Measurements from ENCODE around the gene FCN3.

The FCN3 gene

DNA sequence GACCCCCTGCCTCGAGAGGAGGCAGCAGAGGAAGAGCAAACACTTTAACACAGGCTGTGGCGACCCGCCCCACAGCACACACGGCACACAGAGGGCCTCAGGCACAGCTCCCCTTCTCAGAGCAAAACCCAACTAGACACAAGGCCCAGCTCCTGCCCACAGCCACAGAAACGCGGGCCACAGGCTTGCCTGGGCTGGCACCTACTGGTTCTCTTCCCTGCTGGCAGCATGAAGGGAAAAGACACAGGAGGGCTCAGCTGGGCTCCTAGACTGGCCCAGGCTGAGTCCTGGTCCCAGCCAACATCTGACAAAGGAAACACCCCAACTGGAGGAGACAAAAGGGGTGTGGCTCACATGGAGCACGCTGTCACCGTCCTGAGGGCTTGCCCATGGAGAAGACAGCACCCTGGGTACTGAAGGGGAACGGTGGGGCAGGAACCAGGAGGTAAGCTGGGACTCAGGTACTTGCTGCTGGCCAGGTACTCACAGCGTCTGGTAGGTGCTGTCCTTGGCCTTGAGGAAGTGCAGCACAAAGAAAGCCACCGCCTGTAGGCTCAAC is 5.0 kb upstream of the FCN3 start:
- DNase-seq, result no peak

DNA sequence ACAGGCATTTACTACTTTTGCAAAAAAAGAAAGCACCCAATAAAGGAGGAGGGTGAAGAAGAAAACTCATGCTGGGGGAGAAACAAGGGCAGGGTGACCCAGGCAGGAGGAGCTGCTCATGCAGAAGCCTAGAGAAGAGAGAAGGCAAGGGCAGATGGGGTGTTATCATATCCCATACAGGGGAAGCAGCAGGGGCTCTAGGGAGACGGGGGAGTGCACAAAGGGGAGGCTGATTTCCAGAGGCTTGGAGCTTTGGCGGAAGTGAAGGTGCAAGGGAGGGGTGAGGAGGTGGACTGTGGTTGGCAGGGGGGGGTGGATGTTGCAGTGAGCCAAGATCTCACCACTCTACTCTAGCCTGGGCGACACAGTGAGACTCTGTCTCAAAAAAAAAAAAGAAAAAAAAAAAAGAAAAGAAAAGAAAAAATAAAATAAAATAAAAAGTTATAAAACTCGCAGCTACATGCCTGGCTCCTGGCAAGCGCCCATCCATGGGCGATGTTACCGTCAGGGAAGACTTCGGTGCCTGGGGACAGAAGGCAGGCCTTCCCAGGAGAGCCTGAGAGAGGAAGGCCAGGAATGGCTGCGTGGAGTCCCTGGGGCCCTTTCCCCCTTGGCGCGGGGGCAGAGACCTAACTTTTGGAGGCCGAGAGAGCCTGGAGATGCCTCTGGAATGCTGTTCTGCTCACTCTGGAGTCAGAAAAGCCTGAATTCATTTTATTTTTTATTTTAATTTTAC is 3.3 kb upstream of the FCN3 start:
- no peak for DNase-seq

DNA sequence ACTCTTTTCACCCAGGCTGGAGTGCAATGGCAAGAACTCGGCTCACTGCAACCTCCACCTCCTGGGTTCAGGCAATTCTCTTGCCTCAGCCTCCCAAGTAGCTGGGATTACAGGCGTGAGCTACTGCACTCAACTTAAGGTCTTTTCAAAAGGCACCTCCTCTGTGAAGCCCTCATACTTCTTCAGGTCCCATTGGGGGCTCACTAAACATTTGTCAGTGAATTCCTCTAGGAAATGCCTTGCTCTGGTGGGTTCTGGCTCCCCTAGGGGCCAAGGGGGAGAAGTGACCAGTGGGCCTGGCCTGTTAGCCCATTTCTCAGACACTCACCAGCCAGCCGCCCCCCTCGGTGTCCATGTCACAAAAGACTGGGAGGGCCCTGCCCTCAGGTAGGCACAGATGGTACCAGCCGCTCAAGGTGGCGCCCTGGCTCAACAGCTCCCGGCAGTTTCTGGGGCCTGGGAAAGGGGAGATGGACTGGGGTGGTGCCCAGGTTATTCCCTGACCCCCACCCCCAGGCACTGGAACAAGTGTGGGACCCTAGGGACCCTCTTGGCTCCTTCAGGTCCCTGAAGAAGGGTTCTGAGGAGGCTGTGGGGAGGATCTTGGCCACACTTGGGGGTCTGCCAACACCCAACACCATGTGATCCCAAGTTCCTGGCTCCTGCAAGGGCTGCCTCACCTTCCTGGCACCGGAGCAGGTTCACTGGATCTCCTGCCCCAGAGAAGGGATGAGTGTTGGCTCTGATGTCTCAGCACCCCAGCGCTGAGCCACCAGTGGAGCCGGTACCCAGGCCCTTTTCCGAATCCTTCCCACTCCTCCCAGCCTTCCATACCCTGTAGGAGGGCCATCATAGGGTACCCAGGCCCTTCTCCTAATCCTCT is 1.6 kb downstream of the FCN3 start:
- no peak for DNase-seq

DNA sequence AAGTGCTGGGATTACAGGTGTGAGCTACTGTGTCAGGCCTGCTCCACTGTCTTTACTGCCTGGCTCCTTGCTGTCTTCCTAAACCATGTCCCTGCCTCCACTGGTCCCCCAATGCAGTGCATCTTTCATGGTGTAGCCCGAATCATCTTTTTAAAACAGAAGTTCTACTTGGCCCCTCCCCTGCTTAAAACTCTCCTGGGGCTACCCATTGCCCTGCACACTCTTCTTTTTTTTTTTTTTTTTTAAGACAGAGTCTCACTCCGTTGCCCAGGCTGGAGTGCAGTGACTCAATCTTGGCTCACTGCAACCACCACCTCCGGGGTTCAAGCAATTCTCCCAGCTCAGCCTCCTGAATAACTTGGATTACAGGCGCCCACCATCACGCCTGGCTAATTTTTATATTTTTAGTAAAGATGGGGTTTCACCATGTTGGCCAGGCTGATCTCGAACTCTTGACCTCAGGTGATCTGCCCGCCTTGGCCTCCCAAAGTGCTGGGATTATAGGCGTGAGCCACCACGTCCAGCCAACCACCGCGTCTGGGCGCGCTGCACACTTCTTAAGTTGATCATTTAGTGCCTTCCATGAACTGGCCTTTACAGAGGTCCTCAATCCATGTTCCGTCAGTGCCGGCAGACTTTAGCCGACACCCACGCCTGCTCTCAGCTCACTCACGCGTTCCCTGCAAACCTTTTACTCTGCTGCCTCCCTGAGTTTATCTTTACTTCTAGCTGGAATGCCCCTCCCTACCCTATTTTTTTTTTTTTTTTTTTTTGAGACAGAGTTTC is 2.4 kb downstream of the FCN3 start:
- no peak for DNase-seq

DNA sequence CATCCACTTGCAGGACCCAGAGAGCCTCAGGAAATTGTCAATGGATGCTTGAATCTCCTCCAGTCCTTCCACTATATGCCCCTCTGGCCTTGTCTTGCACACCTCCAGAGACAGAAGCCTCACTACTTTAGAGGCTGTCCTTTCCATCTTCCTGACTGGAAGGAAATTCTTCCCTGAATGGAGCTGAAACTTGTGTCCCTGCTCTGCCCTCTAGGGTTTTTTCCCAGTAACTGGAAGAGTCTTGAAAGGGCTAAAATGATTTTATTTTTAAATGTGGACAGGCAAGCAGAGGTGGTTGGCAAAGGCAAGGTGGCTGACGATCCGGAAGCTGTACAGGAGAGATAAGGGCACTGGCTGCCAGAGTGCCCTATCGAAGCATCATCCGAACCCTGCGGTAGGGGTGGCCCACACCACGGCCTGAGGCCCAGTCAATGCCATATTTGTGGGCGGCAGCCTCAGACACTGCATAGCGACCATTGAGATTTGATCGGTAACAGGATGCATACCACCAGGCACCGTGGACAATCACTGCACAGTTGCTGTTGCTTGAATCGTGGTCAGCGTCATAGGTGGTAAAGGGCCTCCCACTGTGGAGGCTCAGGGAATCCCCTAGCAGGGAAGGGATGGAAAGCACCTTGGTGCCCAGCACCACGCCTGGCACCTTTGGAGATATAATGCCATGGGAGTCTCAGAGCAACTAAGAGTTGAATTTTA is 5.6 kb downstream of the FCN3 start:
- no peak for DNase-seq

DNA sequence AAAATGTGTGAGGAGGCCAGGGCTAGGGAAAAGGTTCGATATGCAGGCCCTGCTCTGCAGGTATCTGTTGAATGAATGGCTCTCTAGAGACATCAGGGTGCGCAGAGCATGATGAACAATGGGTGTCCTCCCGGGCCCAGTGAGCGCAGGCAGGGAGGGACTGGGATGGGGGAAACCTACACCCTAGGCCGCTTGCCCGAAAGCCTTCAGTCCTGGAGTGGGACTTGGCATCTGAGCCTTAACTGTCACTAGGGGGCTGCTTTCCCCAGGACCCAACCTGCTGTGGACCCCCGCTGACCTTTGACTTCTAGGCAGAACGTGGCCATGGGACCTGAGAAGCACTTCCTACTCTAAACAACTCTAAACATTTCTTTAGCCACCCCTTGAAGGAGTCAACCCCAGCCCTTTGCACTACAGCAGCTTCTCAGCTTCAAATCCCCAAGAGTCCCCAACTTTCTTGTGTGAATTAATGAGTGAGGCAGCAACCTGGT is 7.4 kb downstream of the FCN3 start:
- DNase-seq, result no peak

DNA sequence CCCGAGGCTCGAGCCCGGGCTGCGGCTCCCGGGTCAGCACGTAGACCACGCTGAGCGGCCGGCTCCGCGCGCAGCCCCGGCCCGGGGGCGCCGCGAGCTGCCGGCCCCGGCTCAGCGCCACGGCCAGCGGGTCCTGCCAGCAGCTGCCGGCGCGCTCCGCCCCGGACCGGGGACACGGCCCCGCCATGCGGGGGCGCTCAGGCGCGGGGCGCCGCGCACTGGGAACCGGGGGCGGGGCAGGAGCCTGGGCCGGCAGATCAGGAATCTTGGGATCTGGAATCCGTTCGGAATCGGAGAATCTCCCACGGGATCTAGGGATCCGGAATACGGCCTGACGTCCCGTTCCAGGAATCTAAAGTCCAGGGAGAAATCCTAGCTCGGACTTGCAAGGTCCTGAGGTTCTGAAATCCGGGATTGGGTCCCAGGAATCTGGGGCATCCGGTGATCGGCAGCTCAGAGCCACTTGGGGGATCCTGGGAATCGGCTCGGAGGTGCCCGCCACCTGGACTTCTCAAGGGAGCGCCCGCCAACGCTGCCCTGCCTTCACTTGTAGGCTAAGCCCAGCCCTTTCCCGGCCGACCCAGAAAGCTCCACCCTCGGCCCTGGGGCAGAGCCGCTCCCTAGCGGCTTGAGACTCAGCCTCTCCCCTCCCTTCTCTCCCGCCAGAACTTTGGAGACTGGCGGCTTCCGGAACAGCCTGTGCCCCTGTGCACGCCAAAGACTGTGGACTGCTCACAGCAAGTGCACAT is 8.0 kb downstream of the FCN3 start, which contains the start of gene MAP3K6:
Gene MAP3K6 (minus strand): TSS at position 551 of the 749 bp plus-strand sequence. CDS start 364 bp downstream, at position 187.
- peak; percentile 32 for DNase-seq

DNA sequence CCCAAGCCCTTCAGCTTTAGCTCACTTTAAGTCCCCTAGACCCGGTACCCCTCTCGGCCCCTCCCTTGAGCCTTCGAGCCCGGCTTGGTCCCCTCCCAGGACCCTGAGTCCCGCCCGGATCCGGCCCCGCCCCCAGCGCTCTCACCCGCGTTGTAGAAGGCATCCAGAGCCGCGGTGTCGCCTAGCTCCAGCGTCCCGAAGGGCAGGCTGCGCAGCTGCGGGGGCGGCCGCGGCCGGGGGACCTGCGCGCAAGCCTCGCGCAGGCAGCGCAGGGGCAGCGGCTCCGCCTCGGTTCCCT is 8.6 kb downstream of the FCN3 start:
- peak; percentile 50 for DNase-seq

DNA sequence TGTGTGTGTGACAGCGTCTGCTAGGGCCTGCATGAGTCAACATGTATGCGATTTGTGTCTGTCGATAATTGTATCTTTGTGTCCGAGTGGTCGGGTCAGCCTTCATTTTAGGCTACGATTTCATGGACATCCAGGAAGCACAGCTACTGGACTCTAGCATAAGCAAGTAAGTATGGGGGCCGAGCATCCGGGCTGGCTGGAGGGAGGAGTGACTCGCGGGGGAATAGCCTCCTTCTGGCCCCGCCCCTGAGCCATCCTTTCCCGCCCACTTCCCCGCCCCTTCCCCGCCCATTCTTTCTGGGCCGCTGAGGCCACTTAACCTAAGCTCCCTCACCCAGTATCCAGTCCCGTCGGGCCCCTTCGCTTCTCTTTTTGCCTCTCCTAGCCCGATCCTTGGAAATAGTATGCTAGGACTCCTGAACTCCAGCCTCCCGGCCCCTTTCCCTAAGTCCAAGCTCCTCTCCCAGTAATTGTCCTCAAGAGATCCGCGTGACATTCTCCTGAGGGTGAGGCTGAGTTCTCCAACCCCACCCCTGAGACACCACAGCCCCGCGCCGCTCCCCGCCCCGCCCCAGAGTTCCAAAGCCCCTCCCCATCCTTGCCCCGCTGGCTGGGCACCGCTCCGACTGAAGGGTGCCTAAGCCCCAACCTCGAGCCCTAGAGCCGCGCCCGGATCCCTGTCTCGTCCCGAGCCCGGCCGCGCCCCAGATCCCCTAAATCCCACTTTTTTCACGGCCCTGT is 9.1 kb downstream of the FCN3 start:
- DNase-seq, result peak; percentile 55

DNA sequence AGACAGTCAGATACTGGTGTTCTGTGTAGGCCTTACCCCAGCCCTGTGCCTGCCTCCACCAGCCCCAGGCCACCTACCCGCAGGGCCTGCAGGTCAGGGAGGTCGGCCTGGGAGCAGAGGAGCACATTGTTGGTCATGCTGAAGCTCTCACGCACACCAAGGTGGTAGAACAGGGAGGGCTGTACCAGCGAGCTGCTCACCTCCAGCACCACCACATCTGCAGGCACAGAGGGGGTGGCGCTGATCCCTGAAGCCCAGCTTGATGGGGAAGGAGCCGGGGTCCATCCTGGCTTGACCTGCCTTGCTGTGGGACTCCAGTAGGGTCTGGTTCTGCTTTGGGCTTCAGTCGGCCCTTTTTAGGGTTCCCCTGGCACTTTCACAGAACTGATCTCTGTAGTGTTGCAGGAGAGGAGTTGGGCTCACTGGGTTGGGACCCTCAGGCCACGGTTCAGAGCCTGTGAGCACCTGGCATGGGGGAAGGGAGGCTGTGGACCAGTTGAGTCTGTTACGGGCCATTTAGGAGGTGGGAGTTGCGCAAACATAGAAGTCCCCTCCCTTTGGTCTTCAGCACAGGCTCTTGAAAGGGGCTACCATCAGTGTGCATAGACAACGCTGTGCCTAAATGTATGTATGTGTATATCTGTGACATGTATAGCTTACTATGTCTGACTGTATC is 9.8 kb downstream of the FCN3 start:
- DNase-seq, result no peak

DNA sequence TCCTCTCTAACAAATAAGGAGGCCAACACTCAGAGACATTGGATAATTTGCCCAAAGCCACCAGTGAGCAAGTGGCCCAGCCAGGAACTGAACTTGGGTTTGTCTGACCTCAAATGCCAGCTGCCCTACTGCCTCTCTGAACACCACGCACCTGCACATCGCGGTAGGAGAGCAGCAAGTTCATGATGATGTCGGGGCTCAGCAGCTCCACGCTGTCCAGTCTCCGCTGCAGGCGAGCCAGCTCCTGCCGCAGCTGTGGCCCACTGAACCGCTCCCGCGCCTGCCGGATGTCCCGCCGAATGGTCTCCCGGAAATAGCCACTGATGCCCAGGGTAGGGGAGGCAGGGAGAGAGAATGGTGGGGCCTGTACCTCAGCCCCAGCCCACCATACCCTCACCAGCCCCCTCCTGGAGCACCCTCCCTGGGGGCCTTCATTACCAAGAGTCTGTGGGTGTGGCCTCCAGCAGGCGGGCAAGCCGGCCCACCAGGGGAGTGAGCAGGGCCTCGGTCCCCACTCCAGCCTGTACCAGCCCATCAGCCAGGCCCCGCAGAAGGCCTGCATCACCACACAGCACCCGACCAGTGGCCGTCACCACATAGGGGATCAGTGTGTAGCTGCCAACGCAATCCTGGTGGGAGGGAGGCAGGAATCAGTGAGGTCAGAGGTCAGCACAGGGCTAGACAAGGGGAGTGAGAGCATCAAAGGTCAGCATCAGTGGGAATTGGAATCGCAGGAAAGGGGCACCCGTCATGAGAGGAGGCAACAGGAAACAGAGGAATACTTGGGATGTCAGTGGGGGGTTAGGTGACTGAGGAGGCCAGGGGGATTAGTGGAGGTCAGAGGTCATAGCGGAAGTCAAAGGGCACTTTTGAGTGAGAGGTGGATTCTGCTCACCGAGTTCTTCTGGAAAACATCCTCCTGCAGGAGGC is 10.6 kb downstream of the FCN3 start:
- no peak for DNase-seq

DNA sequence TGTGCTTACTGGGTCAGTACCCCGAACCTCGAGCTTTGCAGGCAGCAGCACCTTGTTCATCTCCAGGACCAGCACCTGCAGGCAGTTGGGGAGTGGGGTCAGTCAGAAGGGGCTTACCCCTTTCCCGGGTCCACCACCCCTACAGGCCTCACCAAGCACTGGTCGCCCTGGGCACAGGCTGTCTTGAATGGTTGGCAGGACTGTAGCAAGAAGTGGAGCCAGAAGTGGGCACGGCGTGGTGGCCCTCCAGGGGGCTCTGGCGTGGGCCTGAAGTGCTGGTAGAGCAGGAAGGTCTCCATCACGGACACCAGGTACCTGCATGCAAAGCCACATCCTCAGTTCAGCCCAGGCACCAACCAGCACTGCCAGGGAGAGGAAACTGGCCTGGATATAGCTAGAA is 13.1 kb downstream of the FCN3 start:
- no peak for DNase-seq

DNA sequence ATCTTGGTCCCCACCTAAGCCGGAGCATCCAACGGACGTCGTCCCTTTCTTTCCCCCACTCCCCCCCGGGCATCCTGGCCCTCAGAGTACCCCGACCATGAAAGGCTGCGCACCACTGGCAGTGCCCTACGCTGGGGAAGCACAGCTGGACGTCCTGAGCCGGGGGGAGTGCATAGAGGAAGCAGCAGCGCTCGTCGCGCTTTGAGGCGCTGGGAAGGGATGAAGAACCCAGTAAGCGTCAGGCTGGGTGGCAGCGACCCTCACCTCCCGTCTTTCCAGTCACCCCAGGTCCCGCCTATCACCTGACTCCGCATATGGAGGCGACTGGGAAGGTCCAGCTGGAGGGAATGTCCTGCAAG is 13.6 kb downstream of the FCN3 start:
- no peak for DNase-seq

DNA sequence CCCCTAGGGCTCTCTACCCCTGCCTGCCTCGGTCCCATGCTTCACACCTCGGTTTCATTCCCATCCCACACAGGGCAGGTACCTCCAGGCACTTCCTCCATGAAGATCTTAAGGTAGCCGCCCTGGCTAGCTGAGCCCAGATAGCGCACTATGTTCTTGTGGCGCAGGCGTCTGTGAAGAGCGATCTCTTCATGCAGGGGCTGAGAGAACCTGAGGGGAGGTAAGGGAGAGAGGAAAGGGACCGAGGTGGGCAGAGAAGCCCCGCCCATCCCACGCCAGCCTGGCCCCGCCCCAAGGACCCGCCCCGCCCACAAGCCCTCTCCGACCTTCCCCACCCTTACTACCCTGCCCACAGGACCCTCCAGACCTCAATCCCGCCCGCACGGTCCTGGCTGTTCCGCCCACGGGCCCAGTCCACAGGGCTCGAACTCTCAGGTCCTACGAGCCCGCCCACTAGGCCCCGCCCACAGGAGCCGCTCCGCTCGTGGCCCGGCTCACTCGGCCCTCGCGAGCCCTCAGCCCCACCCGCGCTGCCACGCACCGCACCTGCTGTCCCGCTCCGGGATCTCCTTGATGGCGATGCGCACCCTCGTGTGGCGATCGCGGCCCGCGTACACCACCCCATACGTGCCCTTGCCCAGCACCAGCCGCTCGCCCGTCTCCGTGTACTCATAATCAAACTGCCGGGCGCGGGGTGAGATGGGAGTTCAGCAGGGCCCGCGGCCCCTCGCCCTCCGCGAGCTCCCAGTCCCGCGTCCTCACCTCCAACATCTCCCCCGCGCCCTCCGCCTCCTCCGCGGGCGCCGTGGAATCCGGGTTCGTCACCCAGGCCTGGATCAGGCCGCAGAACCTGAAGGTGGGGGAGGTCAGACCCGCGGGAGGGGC is 14.2 kb downstream of the FCN3 start:
- peak; percentile 28 for DNase-seq

DNA sequence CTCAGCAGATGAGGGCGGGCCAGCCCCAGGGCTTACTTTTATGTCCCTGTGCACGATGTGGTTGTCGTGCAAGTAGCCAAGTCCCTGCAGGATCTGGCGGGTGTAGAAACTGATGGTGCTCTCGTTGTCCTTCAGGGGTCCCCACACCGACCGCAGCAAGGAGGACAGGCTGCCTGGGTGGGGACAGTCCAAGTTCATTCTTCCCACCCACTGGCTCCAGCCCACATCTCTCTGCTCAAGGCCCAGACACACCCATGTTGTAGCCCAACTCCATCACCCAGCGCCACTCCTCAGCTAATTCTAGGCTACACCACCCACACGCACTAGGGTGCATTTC is 14.8 kb downstream of the FCN3 start:
- no peak for DNase-seq

DNA sequence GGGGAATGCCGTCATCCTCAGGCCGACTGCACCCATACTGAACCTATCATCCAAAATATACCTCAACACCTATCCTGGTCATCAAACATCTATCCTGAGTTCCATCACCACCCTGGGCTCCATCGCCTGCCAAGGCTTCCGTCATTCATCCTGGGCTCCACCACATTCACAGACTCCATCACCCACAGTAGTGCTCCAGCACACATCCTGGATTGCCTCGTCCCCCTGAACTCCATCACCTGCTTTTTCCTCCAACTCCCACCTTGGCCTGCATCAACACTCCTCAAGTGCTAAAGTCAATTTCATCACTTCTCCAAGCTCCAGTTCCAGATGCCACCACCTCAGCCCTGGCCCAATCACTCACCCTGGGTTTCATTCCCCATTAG is 15.7 kb downstream of the FCN3 start:
- DNase-seq, result no peak

DNA sequence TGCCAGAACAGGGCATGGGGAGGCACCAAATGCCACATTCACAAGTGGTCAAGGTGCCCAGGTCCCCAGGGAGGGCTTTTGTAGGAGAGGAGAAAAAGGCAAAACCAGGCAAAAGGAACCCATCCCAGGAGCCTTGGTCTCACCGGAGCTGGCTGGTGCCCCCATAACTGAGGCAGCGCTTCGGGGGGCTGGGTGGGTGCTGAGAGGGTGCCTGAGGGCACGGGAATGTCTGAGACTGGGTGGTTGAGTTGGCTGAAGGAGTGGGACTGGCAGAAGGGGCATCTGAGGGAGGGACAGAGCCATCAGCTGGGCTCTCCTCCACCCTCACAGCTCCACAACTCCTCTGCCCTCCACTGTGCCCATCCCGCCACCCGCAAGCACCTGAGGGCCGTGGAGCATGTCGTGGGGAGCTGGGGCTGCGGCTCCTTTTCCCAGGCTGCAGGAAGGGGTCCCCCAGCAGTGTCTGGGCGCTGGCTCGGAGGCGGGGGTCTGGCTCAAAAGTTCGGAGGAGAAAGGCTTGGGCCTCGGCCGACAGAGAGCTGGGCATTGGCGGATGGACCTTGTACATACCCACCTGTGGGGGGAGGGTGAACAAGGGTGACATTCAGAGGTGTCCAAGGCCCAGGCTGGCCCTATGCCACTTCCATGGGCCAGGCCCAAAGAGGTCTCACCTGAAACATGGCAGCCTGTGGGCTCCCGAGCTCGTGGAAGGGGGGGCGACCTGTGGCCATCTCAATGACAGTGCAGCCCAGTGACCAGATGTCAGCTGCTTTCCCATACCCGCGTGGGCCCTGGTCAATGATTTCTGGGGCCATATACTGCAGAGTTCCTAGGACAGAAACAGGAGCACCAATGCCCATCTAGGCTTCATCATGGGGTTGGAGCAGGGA is 16.3 kb downstream of the FCN3 start:
- DNase-seq, result no peak
